Measurements from ENCODE around the gene KIAA0232. TPM values are rescaled to one million over a fixed set of nuclear protein-coding genes. Genes with fewer than 3 reads are reported as not detected.
"Not testable (repeated sequence)": the region's sequence is repeated elsewhere in the genome, so short reads cannot be mapped to it uniquely, and the experiment has no call there.

Gene KIAA0232
- total and polyA plus RNA-seq, 10 of the 15 experiments (the other 5 are each of a cell fraction or from before 2014, with no cell fraction given): 2.8 to 15.1 (median 10.8) TPM

DNA sequence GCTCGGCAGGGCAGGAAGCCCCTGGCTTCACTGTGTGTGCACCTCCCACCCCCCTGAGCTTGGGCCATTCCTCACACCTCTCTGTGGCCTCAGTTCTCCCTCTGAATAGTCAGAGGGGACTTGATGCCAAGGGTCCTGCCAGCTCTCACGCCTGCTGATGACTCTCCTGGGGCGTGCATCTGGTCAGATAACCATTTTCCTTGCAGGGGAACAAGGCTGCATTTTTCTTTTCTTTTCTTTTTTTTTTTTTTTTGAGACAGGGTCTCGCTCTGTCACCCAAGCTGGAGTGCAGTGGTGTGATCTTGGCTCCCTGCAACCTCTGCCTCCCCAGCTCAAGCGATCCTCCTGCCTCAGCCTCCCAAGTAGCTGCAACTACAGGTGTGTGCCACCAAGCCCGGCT is 124.0 kb downstream of the KIAA0232 start:
- not testable (repeated sequence) for H3K27ac ChIP-seq (ENCODE audit: control insufficient read depth, insufficient read depth); H3K9me3 ChIP-seq (replicated peaks; ENCODE audit: control insufficient read depth, insufficient read depth, low read length); H3K9ac ChIP-seq (ENCODE audit: control insufficient read depth, insufficient read depth, low read length); DNase-seq (ENCODE audit: low read depth, low spot score); H4K20me1 ChIP-seq (ENCODE audit: control insufficient read depth, insufficient read depth); H3K27me3 ChIP-seq (replicated peaks in 1 of 2; ENCODE audit: control insufficient read depth in 2 of 2, insufficient read depth in 2 of 2, low read length in 1 of 2); H3K4me3 ChIP-seq; H3K4me2 ChIP-seq (ENCODE audit: control insufficient read depth, insufficient read depth); ATAC-seq; H2AFZ ChIP-seq (ENCODE audit: control insufficient read depth, low read depth, low read length); BruUV-seq (replicated peaks); H3K36me3 ChIP-seq (ENCODE audit: control insufficient read depth in 2 of 2, insufficient read depth in 2 of 2, low read length in 1 of 2); FAIRE-seq
- ChIA-PET SMC1A (ENCODE audit: uncharacterized antibody, unreplicated experiment) (interaction anchor here (0.9 to 1.4 kb wide), 5 partner anchors 12 to 190 kb away, joined by 3 to 5 read pairs (median 3); no protein-coding TSS in a partner anchor), POLR2A (interaction anchor here (0.8 kb wide), 1 partner anchor 200 kb away, joined by 6 read pairs; no protein-coding TSS in a partner anchor), CTCF (interaction anchor here (0.8 to 9.5 kb wide), 5 partner anchors 26 to 177 kb away, joined by 3 to 94 read pairs (median 5); partner anchors contain the start of gene GRPEL1), RAD21 (ENCODE audit: unreplicated experiment) (interaction anchor here (0.7 to 1.9 kb wide), 5 partner anchors 13 to 164 kb away, joined by 3 to 6 read pairs (median 4); partner anchors contain the start of gene GRPEL1)
- H3K79me2 ChIP-seq (ENCODE audit: control insufficient read depth, insufficient read depth, low read length): peaks cover 11% of the 10 kb centered on the region
- peaks cover 21% of the 10 kb centered on the region for H3K4me1 ChIP-seq (ENCODE audit: control insufficient read depth, insufficient read depth, low read length)
- WGBS (ENCODE audit: insufficient coverage, insufficient replicate concordance, low lambda C conversion rate, missing lambda C conversion rate): 80% methylated on average over 5 of the region's 6 CpGs
- in situ Hi-C loops (cut with MboI): loop anchor here (5.0 kb wide), 1 partner anchor 166 kb away; no protein-coding TSS in a partner anchor
- intact Hi-C loops (cut with micrococcal nuclease; ENCODE audit: unreplicated experiment): loop anchor here (5.0 kb wide), 2 partner anchors 81 to 141 kb away; no protein-coding TSS in a partner anchor

DNA sequence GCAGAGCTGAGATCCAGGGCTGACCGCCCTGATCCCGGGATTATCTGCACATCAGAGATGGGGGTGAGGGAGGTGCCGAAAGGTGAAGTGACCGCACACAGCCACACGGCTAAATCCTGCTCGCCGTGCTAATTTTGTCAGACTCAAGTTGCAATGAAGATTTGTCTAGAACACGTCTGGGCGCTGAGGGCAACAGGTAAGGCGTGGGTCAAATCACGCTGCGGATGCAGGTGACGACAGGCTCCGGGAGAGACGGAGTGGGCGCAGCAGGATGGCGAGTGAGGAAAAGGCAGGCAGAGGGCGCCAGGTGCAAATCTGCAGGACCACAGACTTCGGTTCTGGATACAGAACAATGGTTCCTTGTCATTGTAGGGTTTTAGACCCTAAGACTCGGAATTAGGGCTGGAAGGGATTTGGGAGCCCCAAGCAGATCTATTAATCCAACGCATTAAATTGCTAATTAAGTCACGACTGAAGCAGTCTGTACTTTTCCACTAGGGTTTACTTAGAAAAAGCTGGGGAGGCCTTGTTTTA is 125.2 kb downstream of the KIAA0232 start:
- Histone ChIP-seq H3K9ac (ENCODE audit: control insufficient read depth, insufficient read depth, low read length) (no peak overlapping the region), H3K27ac (ENCODE audit: control insufficient read depth, insufficient read depth) (no peak overlapping the region), H3K27me3 (replicated peaks in 1 of 2; ENCODE audit: control insufficient read depth in 2 of 2, insufficient read depth in 2 of 2, low read length in 1 of 2) (0 out of 4 replicates have a peak, but pooled peaks cover 0 to 3% of the 10 kb centered on the region in 2 experiments), H3K4me2 (ENCODE audit: control insufficient read depth, insufficient read depth) (no peak overlapping the region), H3K9me3 (replicated peaks; ENCODE audit: control insufficient read depth, insufficient read depth, low read length) (no peaks in the 10 kb centered on the region), H3K4me3 (no peak overlapping the region), H2AFZ (ENCODE audit: control insufficient read depth, low read depth, low read length) (no peak overlapping the region), H3K36me3 (ENCODE audit: control insufficient read depth in 2 of 2, insufficient read depth in 2 of 2, low read length in 1 of 2) (no peaks in the 10 kb centered on the region), H4K20me1 (ENCODE audit: control insufficient read depth, insufficient read depth) (no peaks in the 10 kb centered on the region), H3K79me2 (ENCODE audit: control insufficient read depth, insufficient read depth, low read length) (peaks cover 11% of the 10 kb centered on the region), H3K4me1 (ENCODE audit: control insufficient read depth, insufficient read depth, low read length) (peaks cover 21% of the 10 kb centered on the region)
- BruUV-seq (replicated peaks): no TSS peak
- TF ChIP-seq SMC3 (IDR thresholded peaks at IDR 0.05; ENCODE audit: borderline replicate concordance, low read length) (peak; percentile 44; the same call in 1 of the 2 replicates), EGR1 (IDR thresholded peaks at IDR 0.05; ENCODE audit: borderline replicate concordance in 1 of 2, low read depth in 2 of 2, low read length in 2 of 2) (no peak), RAD21 (IDR thresholded peaks at IDR 0.05; ENCODE audit: insufficient read depth, low read depth, low read length) (peak; percentile 31; the same call in 1 of the 2 replicates), IKZF1 (conservative IDR thresholded peaks at IDR 0.05) (0 out of 2 replicates have a peak, but pooled peaks have one; percentile 15), SIN3A (IDR thresholded peaks at IDR 0.05; ENCODE audit: low read depth, low read length) (no peak)
- TF ChIP-seq, protein P1, sequence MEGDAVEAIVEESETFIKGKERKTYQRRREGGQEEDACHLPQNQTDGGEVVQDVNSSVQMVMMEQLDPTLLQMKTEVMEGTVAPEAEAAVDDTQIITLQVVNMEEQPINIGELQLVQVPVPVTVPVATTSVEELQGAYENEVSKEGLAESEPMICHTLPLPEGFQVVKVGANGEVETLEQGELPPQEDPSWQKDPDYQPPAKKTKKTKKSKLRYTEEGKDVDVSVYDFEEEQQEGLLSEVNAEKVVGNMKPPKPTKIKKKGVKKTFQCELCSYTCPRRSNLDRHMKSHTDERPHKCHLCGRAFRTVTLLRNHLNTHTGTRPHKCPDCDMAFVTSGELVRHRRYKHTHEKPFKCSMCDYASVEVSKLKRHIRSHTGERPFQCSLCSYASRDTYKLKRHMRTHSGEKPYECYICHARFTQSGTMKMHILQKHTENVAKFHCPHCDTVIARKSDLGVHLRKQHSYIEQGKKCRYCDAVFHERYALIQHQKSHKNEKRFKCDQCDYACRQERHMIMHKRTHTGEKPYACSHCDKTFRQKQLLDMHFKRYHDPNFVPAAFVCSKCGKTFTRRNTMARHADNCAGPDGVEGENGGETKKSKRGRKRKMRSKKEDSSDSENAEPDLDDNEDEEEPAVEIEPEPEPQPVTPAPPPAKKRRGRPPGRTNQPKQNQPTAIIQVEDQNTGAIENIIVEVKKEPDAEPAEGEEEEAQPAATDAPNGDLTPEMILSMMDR (IDR thresholded peaks at IDR 0.05 in 2 of 3, conservative IDR thresholded peaks at IDR 0.05 in 1 of 3; ENCODE audit: control insufficient read depth in 2 of 3, extremely low read depth in 1 of 3, insufficient read depth in 1 of 3, low read depth in 3 of 3, low read length in 3 of 3): peak; percentile 40 to 61 (median 47); a peak in 5 of 6 replicates
- SMC1A ChIA-PET (ENCODE audit: uncharacterized antibody, unreplicated experiment): interaction anchor here (0.9 to 2.4 kb wide), 7 partner anchors 30 to 175 kb away, joined by 3 to 18 read pairs (median 6); partner anchors contain the start of gene TADA2B
- intact Hi-C loops (cut with micrococcal nuclease; ENCODE audit: unreplicated experiment) (loop anchor here (1.0 to 5.0 kb wide), 3 partner anchors 80 to 163 kb away; no protein-coding TSS in a partner anchor), in situ Hi-C loops (cut with MboI) (loop anchor here (5.0 kb wide), 1 partner anchor 165 kb away; no protein-coding TSS in a partner anchor)
- RAD21 ChIA-PET (ENCODE audit: unreplicated experiment): interaction anchor here (0.9 to 2.5 kb wide), 4 partner anchors 15 to 161 kb away, joined by 3 to 14 read pairs (median 12); partner anchors contain the start of gene GRPEL1
- CTCF ChIA-PET: interaction anchor here (1.0 to 9.5 kb wide), 14 partner anchors 34 to 192 kb away, joined by 3 to 94 read pairs (median 7); partner anchors contain the start of genes GRPEL1 and TADA2B
- WGBS (ENCODE audit: insufficient coverage, insufficient replicate concordance, low lambda C conversion rate, missing lambda C conversion rate): 61% methylated on average over 22 of the region's 22 CpGs
- ATAC-seq (no peak), DNase-seq (ENCODE audit: low read depth, low spot score) (no peak), FAIRE-seq (no peak)
- POLR2A ChIA-PET: interaction anchor here (0.5 kb wide), 1 partner anchor 9 kb away, joined by 3 read pairs; no protein-coding TSS in a partner anchor

All from GM12878 (cell line).